PC-9 (cell line): ENCODE measurements around the gene ABCA6. TPM values are rescaled to one million over a fixed set of nuclear protein-coding genes. Genes with fewer than 3 reads are reported as not detected.

Experiments
- BruUV-seq: library from RNA; stranded (reverse); fragments of 400-500 nt; replicated peaks from 2 replicates; lab custom pipeline; 2021; lab: Mats Ljungman, UMichigan
- CTCF ChIA-PET: fragments of 300-600 bp; sonication (Branson Sonifier 250); formaldehyde crosslinking; loops from one replicate; lab custom pipeline; 2022; ENCODE audit warnings: antibody characterized with exemption; lab: Charles Lee
- POLR2A ChIA-PET: fragments of 300-600 bp; sonication (Branson Sonifier 250); formaldehyde crosslinking; loops from one replicate; lab custom pipeline; 2022; ENCODE audit warnings: antibody characterized with exemption; ENCODE audit not compliant: unreplicated experiment; lab: Charles Lee
- DNase-seq, 2 experiments: peaks; one replicate each; pipeline versions ENCODE4 v3.0.0 to v3.0.0-alpha.2; 2015 to 2022; ENCODE audit warnings: mixed read lengths in 1 of 2
- H2AFZ ChIP-seq: fragments of 200-600 bp; sonication (generic); 2 replicates; pipeline ENCODE4 v1.8.1; 2017; ENCODE audit warnings: antibody characterized with exemption
- H3F3A ChIP-seq: fragments of 200-600 bp; sonication (generic); 2 replicates; pipeline ENCODE4 v1.8.1; 2017; ENCODE audit warnings: antibody characterized with exemption, mild to moderate bottlenecking, low read depth; ENCODE audit not compliant: insufficient read depth
- H3K27ac ChIP-seq: fragments of 200-600 bp; sonication (generic); 2 replicates; pipeline ENCODE4 v1.6.1; 2016; ENCODE audit warnings: mixed run types
- H3K27me3 ChIP-seq: fragments of 200-600 bp; sonication (generic); 2 replicates; pipeline ENCODE4 v1.6.1; 2016; ENCODE audit warnings: low read depth, mixed run types; ENCODE audit not compliant: insufficient read depth
- H3K36me3 ChIP-seq: fragments of 200-600 bp; sonication (generic); 2 replicates; pipeline ENCODE4 v1.6.1; 2016; ENCODE audit warnings: low read depth, mixed run types
- H3K4me1 ChIP-seq: fragments of 200-600 bp; sonication (generic); replicated peaks from 2 replicates; pipeline ENCODE4 v1.6.1; 2016; ENCODE audit warnings: mixed run types; ENCODE audit not compliant: insufficient read depth
- H3K4me2 ChIP-seq: fragments of 200-600 bp; sonication (generic); 2 replicates; pipeline ENCODE4 v1.6.1; 2017; ENCODE audit warnings: mixed run types
- H3K4me3 ChIP-seq: fragments of 200-600 bp; sonication (generic); 2 replicates; pipeline ENCODE4 v1.6.1; 2016; ENCODE audit warnings: mixed run types
- H3K79me2 ChIP-seq: fragments of 200-600 bp; sonication (generic); 2 replicates; pipeline ENCODE4 v1.6.1; 2017; ENCODE audit warnings: low read depth, mixed run types
- H3K9me2 ChIP-seq: fragments of 200-600 bp; sonication (generic); 2 replicates; pipeline ENCODE4 v1.8.1; 2017; ENCODE audit warnings: mild to moderate bottlenecking; ENCODE audit not compliant: insufficient read depth
- H3K9me3 ChIP-seq: fragments of 200-600 bp; sonication (generic); 2 replicates; pipeline ENCODE4 v1.8.1; 2016; ENCODE audit warnings: low read depth; ENCODE audit not compliant: insufficient read depth
- H4K20me1 ChIP-seq: fragments of 200-600 bp; sonication (generic); 2 replicates; pipeline ENCODE4 v1.8.1; 2017; ENCODE audit not compliant: insufficient read depth
- CTCF ChIP-seq: fragments of 200-600 bp; sonication (generic); conservative IDR thresholded peaks from 2 replicates; pipeline ENCODE4 v1.6.1; 2017; ENCODE audit warnings: mixed run types, antibody characterized with exemption, mild to moderate bottlenecking, moderate library complexity
- EZH2 ChIP-seq: fragments of 200-600 bp; sonication (generic); IDR thresholded peaks from 2 replicates; pipeline ENCODE4 v1.8.0; 2017; ENCODE audit warnings: antibody characterized with exemption, low read depth
- intact Hi-C: fragments of 100-400 bp; cut with micrococcal nuclease; formaldehyde crosslinking; loops from one replicate; pipeline ENCODE4 v1.10.0; 2022; ENCODE audit not compliant: unreplicated experiment
- total RNA-seq: library from RNA; stranded (reverse); gene quantifications from 2 replicates; pipeline ENCODE4 v1.2.3, GENCODE V29; 2021

Gene ABCA6
- total RNA-seq, 1 experiment from 2014 or later = not detected

- Histone ChIP-seq H3K36me3 (no peaks in the 10 kb centered on the region), H3F3A (no peaks in the 10 kb centered on the region), H3K4me2 (no peak overlapping the region), H3K9me2 (no peaks in the 10 kb centered on the region), H3K27me3 (no peaks in the 10 kb centered on the region), H3K9me3 (no peaks in the 10 kb centered on the region), H2AFZ (no peak overlapping the region), H3K4me1 (no peaks in the 10 kb centered on the region), H4K20me1 (no peaks in the 10 kb centered on the region), H3K79me2 (no peaks in the 10 kb centered on the region), H3K27ac (no peak overlapping the region), H3K4me3 (no peak overlapping the region)
- no peak for TF ChIP-seq EZH2
- TF ChIP-seq CTCF = no peak
- CTCF ChIA-PET = no interaction called here
- POLR2A ChIA-PET = no interaction called here
- DNase-seq = no peak
- no TSS peak for BruUV-seq
- intact Hi-C loops = no loop called here
Measured at GRCh38 chr17:69064001-69064400, 77.7 kb downstream of the ABCA6 start.

- Histone ChIP-seq H3K27ac (no peak overlapping the region), H3K9me2 (no peaks in the 10 kb centered on the region), H3F3A (no peaks in the 10 kb centered on the region), H3K79me2 (no peaks in the 10 kb centered on the region), H3K9me3 (no peaks in the 10 kb centered on the region), H3K4me3 (no peak overlapping the region), H3K27me3 (no peaks in the 10 kb centered on the region), H3K4me2 (no peak overlapping the region), H3K4me1 (no peaks in the 10 kb centered on the region), H2AFZ (no peak overlapping the region), H3K36me3 (no peaks in the 10 kb centered on the region), H4K20me1 (no peaks in the 10 kb centered on the region)
- no peak for DNase-seq
- POLR2A ChIA-PET = no interaction called here
- intact Hi-C loops = no loop called here
- no TSS peak for BruUV-seq
- CTCF ChIA-PET = no interaction called here
- no peak for TF ChIP-seq CTCF
- no peak for TF ChIP-seq EZH2
Measured at GRCh38 chr17:69062860-69063581, 78.7 kb downstream of the ABCA6 start.

GRCh38 chr17:69061721-69062556 lies 79.8 kb downstream of the ABCA6 start:
- BruUV-seq = no TSS peak
- DNase-seq = no peak
- Histone ChIP-seq H3K27me3 (no peaks in the 10 kb centered on the region), H3F3A (no peaks in the 10 kb centered on the region), H3K9me3 (no peaks in the 10 kb centered on the region), H3K36me3 (no peaks in the 10 kb centered on the region), H3K9me2 (0 out of 2 replicates have a peak, but pooled peaks cover 4% of the 10 kb centered on the region), H2AFZ (no peak overlapping the region), H3K4me3 (no peak overlapping the region), H3K27ac (no peak overlapping the region), H4K20me1 (no peaks in the 10 kb centered on the region), H3K4me2 (no peak overlapping the region), H3K4me1 (no peaks in the 10 kb centered on the region), H3K79me2 (no peaks in the 10 kb centered on the region)
- ChIA-PET POLR2A (no interaction called here), CTCF (no interaction called here)
- TF ChIP-seq EZH2 (no peak), CTCF (no peak)
- intact Hi-C loops = no loop called here
